Astrocyte (in vitro differentiated cells and primary cell): ENCODE results near the gene AP1M1.

ENCODE experiments used
- CTCF ChIP-seq: IDR thresholded peaks from 2 replicates; pipeline ENCODE4 v1.5.1; 2011; ENCODE audit warnings: low read depth, mild to moderate bottlenecking, inconsistent platforms, low read length, moderate library complexity; ENCODE audit not compliant: insufficient read depth
- EZH2 ChIP-seq: IDR thresholded peaks from 2 replicates; pipeline ENCODE4 v1.6.1; 2012; ENCODE audit warnings: mild to moderate bottlenecking, low read length, inconsistent platforms; ENCODE audit not compliant: insufficient read depth

GRCh38 chr19:16249826-16250404, 52.2 kb downstream of the AP1M1 start:
- TF ChIP-seq CTCF, result no peak
- no peak for TF ChIP-seq EZH2
